ENCODE results near the gene CCDC188.

The CCDC188 gene

DNA sequence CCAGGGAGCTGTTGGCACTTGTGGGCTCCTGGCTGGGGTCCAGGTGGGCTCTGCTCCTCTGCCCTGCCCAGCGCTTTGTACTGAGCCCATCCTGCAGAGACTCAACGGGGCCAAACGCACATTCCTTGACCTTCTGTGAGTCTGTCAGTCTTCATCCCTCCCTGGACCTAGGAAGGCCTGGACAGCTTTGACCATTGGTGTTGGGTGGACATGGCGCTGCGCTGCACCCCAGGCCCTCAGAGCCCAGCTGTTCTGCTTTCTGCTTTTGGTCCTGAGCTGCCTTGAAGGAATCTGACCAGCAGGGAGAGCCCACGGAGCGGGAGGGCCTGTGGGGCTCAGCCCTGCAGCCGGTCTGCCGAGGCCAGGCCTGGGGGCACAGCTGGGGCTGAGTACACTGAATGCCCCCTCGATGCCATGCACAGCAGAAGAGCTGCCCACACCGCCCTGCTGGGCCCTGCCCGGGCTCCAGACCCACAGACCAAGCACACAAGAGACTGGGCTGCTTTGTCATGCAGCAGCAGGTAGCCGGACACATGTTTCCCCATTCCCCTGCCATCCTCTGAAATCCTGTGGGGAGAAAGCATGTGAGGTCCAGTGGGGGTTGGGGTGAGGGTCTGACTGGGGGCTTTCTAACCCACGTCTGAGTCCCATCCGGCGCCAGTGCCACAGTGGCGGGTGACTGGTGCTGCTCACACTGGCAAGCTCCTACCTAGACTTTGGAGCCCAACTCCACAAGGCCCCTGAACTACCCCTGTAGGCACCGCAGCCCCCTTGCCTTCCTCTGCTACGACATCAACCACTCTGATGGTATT lies 24.1 kb upstream of the CCDC188 start:
- no peak overlapping the region for H3K4me3 ChIP-seq (ENCODE audit: low read length)
- no peak for DNase-seq (ENCODE audit: low read depth)
- TF ChIP-seq, protein P1, sequence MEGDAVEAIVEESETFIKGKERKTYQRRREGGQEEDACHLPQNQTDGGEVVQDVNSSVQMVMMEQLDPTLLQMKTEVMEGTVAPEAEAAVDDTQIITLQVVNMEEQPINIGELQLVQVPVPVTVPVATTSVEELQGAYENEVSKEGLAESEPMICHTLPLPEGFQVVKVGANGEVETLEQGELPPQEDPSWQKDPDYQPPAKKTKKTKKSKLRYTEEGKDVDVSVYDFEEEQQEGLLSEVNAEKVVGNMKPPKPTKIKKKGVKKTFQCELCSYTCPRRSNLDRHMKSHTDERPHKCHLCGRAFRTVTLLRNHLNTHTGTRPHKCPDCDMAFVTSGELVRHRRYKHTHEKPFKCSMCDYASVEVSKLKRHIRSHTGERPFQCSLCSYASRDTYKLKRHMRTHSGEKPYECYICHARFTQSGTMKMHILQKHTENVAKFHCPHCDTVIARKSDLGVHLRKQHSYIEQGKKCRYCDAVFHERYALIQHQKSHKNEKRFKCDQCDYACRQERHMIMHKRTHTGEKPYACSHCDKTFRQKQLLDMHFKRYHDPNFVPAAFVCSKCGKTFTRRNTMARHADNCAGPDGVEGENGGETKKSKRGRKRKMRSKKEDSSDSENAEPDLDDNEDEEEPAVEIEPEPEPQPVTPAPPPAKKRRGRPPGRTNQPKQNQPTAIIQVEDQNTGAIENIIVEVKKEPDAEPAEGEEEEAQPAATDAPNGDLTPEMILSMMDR (IDR thresholded peaks at IDR 0.05; ENCODE audit: insufficient read depth, low read depth, low read length, missing control alignments): no peak

DNA sequence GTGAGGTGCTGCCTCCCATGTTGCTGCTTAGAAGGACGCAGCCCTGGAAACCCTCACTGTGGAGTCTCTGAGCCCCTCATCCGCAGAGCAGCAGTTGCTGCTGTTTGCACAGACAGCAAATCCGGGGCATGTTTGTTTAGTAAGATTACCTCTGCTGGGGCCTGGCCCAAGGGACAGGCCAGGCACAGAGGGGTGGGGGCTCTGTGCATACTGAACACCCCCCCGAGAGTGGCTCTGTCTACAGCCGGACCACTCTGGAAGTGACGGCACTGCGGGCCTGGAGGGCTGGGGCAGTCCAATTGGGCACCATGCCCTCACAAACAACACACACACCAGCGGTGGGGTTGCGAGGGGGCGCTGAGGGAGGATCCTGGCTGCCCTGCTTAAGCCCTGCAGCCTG lies 22.9 kb upstream of the CCDC188 start:
- H3K4me3 ChIP-seq (ENCODE audit: low read length): no peak overlapping the region
- no peak for DNase-seq (ENCODE audit: low read depth)
- TF ChIP-seq, protein P1 (IDR thresholded peaks at IDR 0.05; ENCODE audit: insufficient read depth, low read depth, low read length, missing control alignments): no peak

DNA sequence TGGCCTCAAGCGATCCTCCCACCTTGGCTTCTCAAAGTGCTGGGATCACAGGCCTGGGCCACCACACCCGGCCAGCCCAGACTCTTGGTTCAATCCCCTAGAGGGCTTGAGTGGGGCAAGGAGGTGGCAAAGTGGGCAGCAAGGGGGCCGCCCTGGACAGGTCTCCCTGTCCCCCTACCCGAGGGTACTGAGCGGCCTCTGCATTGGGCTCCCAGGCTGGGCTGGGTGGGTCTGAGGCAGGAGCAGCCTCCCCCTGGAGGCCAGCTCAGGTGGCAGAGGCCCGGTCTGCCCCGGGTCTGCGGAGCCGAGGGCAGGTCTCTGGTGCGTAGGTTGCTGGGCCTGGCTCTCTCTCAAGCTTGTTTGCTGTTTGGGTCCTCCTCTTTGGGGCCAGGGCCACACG lies 22.4 kb upstream of the CCDC188 start:
- TF ChIP-seq, protein P1 (IDR thresholded peaks at IDR 0.05; ENCODE audit: insufficient read depth, low read depth, low read length, missing control alignments): no peak
- H3K4me3 ChIP-seq (ENCODE audit: low read length): no peak overlapping the region
- DNase-seq (ENCODE audit: low read depth): no peak

DNA sequence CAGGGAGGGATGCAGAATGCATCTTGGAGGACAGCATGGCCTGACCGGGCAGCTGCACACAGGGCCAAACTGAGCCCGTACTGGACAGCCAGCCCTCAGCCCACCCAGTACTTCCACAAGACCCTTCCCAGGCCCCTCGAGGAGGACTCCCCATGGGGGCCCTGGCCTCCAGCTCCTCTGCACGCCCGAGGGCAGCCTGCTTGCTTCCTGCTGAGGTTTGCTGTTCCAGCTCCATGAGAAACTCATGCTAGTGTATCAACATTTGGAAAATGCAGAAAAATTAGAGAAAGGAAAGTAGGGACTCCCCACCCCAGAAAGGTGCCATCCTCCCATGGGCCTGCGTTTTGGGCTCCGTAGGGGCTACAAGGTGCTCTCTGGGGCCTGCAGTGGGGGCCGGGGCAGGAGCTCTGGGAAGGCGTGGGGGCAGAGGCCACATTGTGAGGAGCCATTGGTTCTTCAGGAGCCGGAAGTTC lies 21.3 kb upstream of the CCDC188 start:
- TF ChIP-seq, protein P1 (IDR thresholded peaks at IDR 0.05; ENCODE audit: insufficient read depth, low read depth, low read length, missing control alignments): no peak
- H3K4me3 ChIP-seq (ENCODE audit: low read length): no peak overlapping the region
- DNase-seq (ENCODE audit: low read depth): no peak

DNA sequence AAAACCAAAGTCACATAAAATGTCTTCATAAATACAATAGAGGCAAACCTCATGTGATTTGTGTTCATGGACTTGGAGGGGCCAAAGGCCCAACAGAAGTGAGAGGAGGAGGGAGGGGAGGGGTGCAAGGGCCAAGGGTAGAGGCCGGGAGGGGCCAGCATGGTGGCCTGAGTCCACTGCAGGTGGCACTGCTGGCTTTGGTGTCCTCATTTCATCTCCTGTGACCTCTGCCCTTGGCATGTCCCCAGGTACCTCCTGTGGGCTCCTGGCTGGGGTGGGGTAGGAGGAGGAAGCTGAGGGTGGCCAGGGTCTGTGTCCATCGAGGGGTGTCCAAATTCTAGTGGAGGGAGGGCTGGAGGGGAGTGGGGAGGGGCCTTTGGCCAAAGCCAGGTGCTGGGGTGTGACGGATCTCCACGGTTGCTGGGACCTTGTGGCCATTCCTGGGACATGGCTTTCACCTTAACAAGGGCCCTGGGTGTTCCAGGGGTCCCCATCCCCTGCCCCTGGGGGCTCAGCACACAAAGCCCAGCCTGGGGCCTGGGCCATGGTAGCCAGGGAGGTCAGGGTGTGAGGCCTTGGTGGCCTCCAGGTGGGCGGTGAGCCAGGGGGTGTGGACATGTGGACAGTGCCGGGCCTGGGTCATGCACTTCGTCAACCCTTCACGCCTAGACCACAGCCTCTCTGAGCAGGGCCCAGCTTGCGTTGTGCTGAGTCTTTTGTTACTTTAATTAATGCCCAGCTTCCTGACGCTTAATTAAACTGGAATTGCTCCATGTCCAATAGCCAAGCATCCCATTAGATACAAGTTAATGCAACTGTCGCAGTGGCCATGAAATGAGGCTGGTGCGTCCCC lies 20.7 kb upstream of the CCDC188 start:
- TF ChIP-seq, protein P1 (IDR thresholded peaks at IDR 0.05; ENCODE audit: insufficient read depth, low read depth, low read length, missing control alignments): no peak
- no peak for DNase-seq (ENCODE audit: low read depth)
- H3K4me3 ChIP-seq (ENCODE audit: low read length): no peak overlapping the region

DNA sequence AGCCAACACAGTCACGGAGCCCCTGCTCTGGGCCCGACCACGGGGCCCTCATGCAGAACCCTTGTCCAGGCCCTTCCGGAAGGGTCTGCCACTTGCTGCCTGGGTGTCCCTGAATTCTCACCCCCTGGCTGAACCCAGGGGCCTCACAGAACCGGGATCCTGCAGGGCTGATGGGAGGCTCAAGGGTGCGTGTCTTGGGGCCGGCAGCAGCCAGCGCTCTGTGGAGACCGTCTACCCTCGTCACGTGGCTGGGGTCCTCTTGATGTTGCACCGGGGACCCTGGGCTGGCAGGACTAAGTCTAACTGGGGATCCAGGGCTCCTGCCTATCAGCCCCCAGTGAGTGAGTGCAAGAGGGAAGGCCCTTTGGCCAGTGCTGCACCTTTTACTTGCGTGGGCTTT lies 19.3 kb upstream of the CCDC188 start:
- no peak for DNase-seq (ENCODE audit: low read depth)
- H3K4me3 ChIP-seq (ENCODE audit: low read length): no peak overlapping the region
- TF ChIP-seq, protein P1 (IDR thresholded peaks at IDR 0.05; ENCODE audit: insufficient read depth, low read depth, low read length, missing control alignments): no peak
